SK-N-SH (cell line): ENCODE results near the gene MYO3A. TPM values are rescaled to one million over a fixed set of nuclear protein-coding genes. Genes with fewer than 3 reads are reported as not detected.
A peak's percentile ranks its signal among the peaks of the same experiment; 100 is the strongest.

Source experiments
- CTCF ChIA-PET: fragments of 300-600, 350-600 bp; formaldehyde crosslinking; extraction: SDS; loops from one replicate; lab custom pipeline; 2021; lab: Yijun Ruan, JAX
- POLR2A ChIA-PET: fragments of 350-600 bp; sonication (Branson Sonifier 250); formaldehyde crosslinking; extraction: SDS; loops from one replicate; lab custom pipeline; 2020; ENCODE audit warnings: antibody characterized with exemption, inconsistent platforms; lab: Yijun Ruan, JAX
- DNase-seq: peaks from one replicate; pipeline ENCODE4 v3.0.0; 2012
- H2AFZ ChIP-seq: fragments of 200-600 bp; sonication (generic); 2 replicates; pipeline ENCODE4 v1.8.1; 2016; ENCODE audit warnings: antibody characterized with exemption, mild to moderate bottlenecking, low read depth
- H3F3A ChIP-seq: fragments of 200-600 bp; sonication (generic); replicated peaks from 2 replicates; pipeline ENCODE3; 2016; ENCODE audit warnings: antibody characterized with exemption, mild to moderate bottlenecking; ENCODE audit not compliant: insufficient read depth
- H3K27ac ChIP-seq, 2 experiments: fragments of 200-500 bp in 1 of 2; fragments of 200-600 bp in 1 of 2; sonication (Bioruptor generic) in 1 of 2; sonication (generic), shearing (Covaris generic) in 1 of 2; 2 replicates each; pipeline versions ENCODE4 v1.5.1 to v1.6.1; 2014 to 2016; ENCODE audit warnings: low read depth in 2 of 2, inconsistent platforms in 1 of 2, low read length in 1 of 2, mild to moderate bottlenecking in 1 of 2, mixed read lengths in 1 of 2
- H3K27me3 ChIP-seq: fragments of 200-600 bp; sonication (generic), shearing (Covaris generic); 2 replicates; pipeline ENCODE4 v1.6.1; 2016; ENCODE audit warnings: mixed run types; ENCODE audit not compliant: insufficient read depth
- H3K36me3 ChIP-seq, 2 experiments: fragments of 200-500 bp in 1 of 2; fragments of 200-600 bp in 1 of 2; sonication (Bioruptor generic) in 1 of 2; sonication (generic) in 1 of 2; replicated peaks in 1 of 2; 2 replicates each; pipeline versions ENCODE3 to v1.5.1; 2014 to 2016; ENCODE audit warnings: low read length in 1 of 2, mild to moderate bottlenecking in 1 of 2; ENCODE audit not compliant: insufficient read depth in 2 of 2, control insufficient read depth in 1 of 2
- H3K4me1 ChIP-seq, 2 experiments: fragments of 200-500 bp in 1 of 2; fragments of 200-600 bp in 1 of 2; sonication (Bioruptor generic) in 1 of 2; sonication (generic), shearing (Covaris generic) in 1 of 2; 2 replicates each; pipeline versions ENCODE4 v1.5.1 to v1.6.1; 2014 to 2016; ENCODE audit warnings: low read depth in 1 of 2, low read length in 1 of 2, mixed run types in 1 of 2; ENCODE audit not compliant: insufficient read depth in 2 of 2, control insufficient read depth in 1 of 2
- H3K4me2 ChIP-seq: fragments of 200-600 bp; sonication (generic), shearing (Covaris generic); 2 replicates; pipeline ENCODE4 v1.6.1; 2017; ENCODE audit warnings: mixed run types
- H3K4me3 ChIP-seq, 2 experiments: fragments of 200-500 bp in 1 of 2; fragments of 200-600 bp in 1 of 2; sonication (Bioruptor generic) in 1 of 2; sonication (generic), shearing (Covaris generic) in 1 of 2; 2 replicates each; pipeline versions ENCODE4 v1.5.1 to v1.8.1; 2014 to 2016; ENCODE audit warnings: low read depth in 2 of 2, inconsistent platforms in 1 of 2, low read length in 1 of 2, mild to moderate bottlenecking in 1 of 2, mixed read lengths in 1 of 2, moderate library complexity in 1 of 2
- H3K79me2 ChIP-seq: fragments of 200-600 bp; sonication (generic); 2 replicates; pipeline ENCODE4 v1.8.1; 2017; ENCODE audit warnings: mild to moderate bottlenecking; ENCODE audit not compliant: insufficient read depth
- H3K9ac ChIP-seq: fragments of 200-600 bp; sonication (generic); 2 replicates; pipeline ENCODE4 v1.6.1; 2017; ENCODE audit warnings: mixed run types
- H3K9me2 ChIP-seq: fragments of 200-600 bp; sonication (generic); 2 replicates; pipeline ENCODE4 v1.6.1; 2017; ENCODE audit warnings: mixed run types
- H3K9me3 ChIP-seq: fragments of 200-600 bp; sonication (generic); 2 replicates; pipeline ENCODE4 v1.6.1; 2017; ENCODE audit warnings: mixed run types, mild to moderate bottlenecking, moderate library complexity
- H4K20me1 ChIP-seq: fragments of 200-600 bp; sonication (generic); 2 replicates; pipeline ENCODE4 v1.6.1; 2017; ENCODE audit warnings: mild to moderate bottlenecking, mixed run types; ENCODE audit not compliant: insufficient read depth
- CTCF ChIP-seq: fragments of 200-600 bp; sonication (generic); IDR thresholded peaks from 2 replicates; pipeline ENCODE4 v1.6.1; 2017; ENCODE audit warnings: antibody characterized with exemption, mild to moderate bottlenecking, moderate library complexity
- ELF1 ChIP-seq: IDR thresholded peaks from 2 replicates; pipeline ENCODE4 v1.4.0; 2012
- FOSL2 ChIP-seq: IDR thresholded peaks from 2 replicates; pipeline ENCODE4 v1.4.0; 2012; ENCODE audit warnings: low read depth, mild to moderate bottlenecking, moderate library complexity, borderline replicate concordance
- GABPA ChIP-seq: IDR thresholded peaks from 2 replicates; pipeline ENCODE4 v1.4.0; 2012; ENCODE audit warnings: low read depth, mild to moderate bottlenecking
- MAX ChIP-seq: IDR thresholded peaks from 2 replicates; pipeline ENCODE4 v1.4.0; 2012; ENCODE audit warnings: low read depth
- RCOR1 ChIP-seq: fragments of 150-350 bp; IDR thresholded peaks from 2 replicates; pipeline ENCODE4 v1.6.1; 2017; ENCODE audit warnings: antibody characterized with exemption, low read length
- RFX5 ChIP-seq: IDR thresholded peaks from 2 replicates; pipeline ENCODE4 v1.6.1; 2012; ENCODE audit warnings: mild to moderate bottlenecking, improper control_type of control experiment, low read length
- RXRA ChIP-seq: IDR thresholded peaks from 2 replicates; pipeline ENCODE4 v1.4.0; 2012; ENCODE audit warnings: low read depth, mild to moderate bottlenecking, borderline replicate concordance
- SIN3A ChIP-seq: IDR thresholded peaks from 2 replicates; pipeline ENCODE4 v1.6.1; 2012; ENCODE audit warnings: low read depth, mild to moderate bottlenecking, low read length, moderate library complexity, borderline replicate concordance
- SMC3 ChIP-seq: IDR thresholded peaks from 2 replicates; pipeline ENCODE4 v1.6.1; 2012; ENCODE audit warnings: low read depth, low read length, improper control_type of control experiment
- TAF1 ChIP-seq: IDR thresholded peaks from 2 replicates; pipeline ENCODE4 v1.6.1; 2012; ENCODE audit warnings: low read depth, mild to moderate bottlenecking, low read length, moderate library complexity, borderline replicate concordance
- TCF12 ChIP-seq: IDR thresholded peaks from 2 replicates; pipeline ENCODE4 v1.4.0; 2012
- WGBS: methylation state at CpG from one replicate; pipeline ENCODE4 v1.1.6; 2017; ENCODE audit warnings: low lambda C conversion rate; 5-methylcytosine and 5-hydroxymethylcytosine counted together
- polyA plus RNA-seq, 3 experiments: library from polyadenylated mRNA; depleted of rRNA; stranded (reverse); fragments of >200 nt; gene quantifications; 2 replicates each; pipeline ENCODE4 v1.2.3, GENCODE V29; 2012
- TF ChIP-seq, protein P1 (sequence below): IDR thresholded peaks from 2 replicates; pipeline ENCODE4 v1.4.0; 2012; ENCODE audit warnings: low read depth, borderline replicate concordance
- TF ChIP-seq, protein P2 (sequence below): IDR thresholded peaks from 2 replicates; pipeline ENCODE4 v1.6.1; 2012; ENCODE audit warnings: mild to moderate bottlenecking, low read depth, low read length, moderate library complexity
- TF ChIP-seq, protein P3 (sequence below): fragments of 150-350 bp; IDR thresholded peaks from 2 replicates; pipeline ENCODE4 v1.6.1; 2017; ENCODE audit warnings: antibody characterized with exemption, low read length, low read depth, borderline replicate concordance

MYO3A gene
- polyA plus RNA-seq, 1 of the 3 experiments (the other 2 are of a cell fraction): not detected

DNA sequence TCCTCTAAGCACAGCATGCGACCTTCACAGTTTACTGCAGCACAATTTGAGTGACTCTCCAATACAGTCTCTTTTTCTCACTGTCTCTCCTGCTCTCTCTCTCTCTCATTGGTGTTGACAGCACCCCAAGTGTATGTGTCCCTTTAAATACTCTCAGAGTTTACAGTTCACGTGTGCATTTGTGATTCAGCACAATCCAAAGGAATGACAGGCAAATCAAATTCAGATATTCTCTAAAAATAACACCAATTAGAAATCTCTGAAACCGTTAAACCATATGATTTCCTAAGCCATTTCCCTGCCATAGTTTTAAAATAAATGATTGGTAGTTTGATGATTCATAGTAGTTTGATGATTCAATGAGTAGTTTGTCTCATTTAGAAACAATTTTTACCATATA, 178.5 kb downstream of the MYO3A start:
- no peaks in the 10 kb centered on the region for H3F3A ChIP-seq
- no peak overlapping the region; a peak in 1 of 4 replicates for H3K27ac ChIP-seq
- H3K27me3 ChIP-seq: no peaks in the 10 kb centered on the region
- no peaks in the 10 kb centered on the region for H3K9me2 ChIP-seq
- H3K4me1 ChIP-seq: no peaks in the 10 kb centered on the region
- TF ChIP-seq, protein P1, sequence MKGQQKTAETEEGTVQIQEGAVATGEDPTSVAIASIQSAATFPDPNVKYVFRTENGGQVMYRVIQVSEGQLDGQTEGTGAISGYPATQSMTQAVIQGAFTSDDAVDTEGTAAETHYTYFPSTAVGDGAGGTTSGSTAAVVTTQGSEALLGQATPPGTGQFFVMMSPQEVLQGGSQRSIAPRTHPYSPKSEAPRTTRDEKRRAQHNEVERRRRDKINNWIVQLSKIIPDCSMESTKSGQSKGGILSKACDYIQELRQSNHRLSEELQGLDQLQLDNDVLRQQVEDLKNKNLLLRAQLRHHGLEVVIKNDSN: no peak
- no peak for TF ChIP-seq RCOR1
- no peak for TF ChIP-seq SMC3
- TF ChIP-seq FOSL2: no peak
- TF ChIP-seq, protein P2, sequence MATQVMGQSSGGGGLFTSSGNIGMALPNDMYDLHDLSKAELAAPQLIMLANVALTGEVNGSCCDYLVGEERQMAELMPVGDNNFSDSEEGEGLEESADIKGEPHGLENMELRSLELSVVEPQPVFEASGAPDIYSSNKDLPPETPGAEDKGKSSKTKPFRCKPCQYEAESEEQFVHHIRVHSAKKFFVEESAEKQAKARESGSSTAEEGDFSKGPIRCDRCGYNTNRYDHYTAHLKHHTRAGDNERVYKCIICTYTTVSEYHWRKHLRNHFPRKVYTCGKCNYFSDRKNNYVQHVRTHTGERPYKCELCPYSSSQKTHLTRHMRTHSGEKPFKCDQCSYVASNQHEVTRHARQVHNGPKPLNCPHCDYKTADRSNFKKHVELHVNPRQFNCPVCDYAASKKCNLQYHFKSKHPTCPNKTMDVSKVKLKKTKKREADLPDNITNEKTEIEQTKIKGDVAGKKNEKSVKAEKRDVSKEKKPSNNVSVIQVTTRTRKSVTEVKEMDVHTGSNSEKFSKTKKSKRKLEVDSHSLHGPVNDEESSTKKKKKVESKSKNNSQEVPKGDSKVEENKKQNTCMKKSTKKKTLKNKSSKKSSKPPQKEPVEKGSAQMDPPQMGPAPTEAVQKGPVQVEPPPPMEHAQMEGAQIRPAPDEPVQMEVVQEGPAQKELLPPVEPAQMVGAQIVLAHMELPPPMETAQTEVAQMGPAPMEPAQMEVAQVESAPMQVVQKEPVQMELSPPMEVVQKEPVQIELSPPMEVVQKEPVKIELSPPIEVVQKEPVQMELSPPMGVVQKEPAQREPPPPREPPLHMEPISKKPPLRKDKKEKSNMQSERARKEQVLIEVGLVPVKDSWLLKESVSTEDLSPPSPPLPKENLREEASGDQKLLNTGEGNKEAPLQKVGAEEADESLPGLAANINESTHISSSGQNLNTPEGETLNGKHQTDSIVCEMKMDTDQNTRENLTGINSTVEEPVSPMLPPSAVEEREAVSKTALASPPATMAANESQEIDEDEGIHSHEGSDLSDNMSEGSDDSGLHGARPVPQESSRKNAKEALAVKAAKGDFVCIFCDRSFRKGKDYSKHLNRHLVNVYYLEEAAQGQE: no peak
- TF ChIP-seq, protein P3, sequence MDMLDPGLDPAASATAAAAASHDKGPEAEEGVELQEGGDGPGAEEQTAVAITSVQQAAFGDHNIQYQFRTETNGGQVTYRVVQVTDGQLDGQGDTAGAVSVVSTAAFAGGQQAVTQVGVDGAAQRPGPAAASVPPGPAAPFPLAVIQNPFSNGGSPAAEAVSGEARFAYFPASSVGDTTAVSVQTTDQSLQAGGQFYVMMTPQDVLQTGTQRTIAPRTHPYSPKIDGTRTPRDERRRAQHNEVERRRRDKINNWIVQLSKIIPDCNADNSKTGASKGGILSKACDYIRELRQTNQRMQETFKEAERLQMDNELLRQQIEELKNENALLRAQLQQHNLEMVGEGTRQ: no peak
- TF ChIP-seq RXRA: no peak
- no peak for TF ChIP-seq MAX
- TF ChIP-seq CTCF: no peak
- no peak for TF ChIP-seq GABPA
- no peak for TF ChIP-seq SIN3A
- no peak for TF ChIP-seq TCF12
- no peak for TF ChIP-seq RFX5
- TF ChIP-seq TAF1: no peak
- TF ChIP-seq ELF1: no peak
- no peak for DNase-seq
- 0 out of 2 replicates have a peak overlapping the region, but pooled peaks have one; percentile 5 for H3K4me2 ChIP-seq
- H3K36me3 ChIP-seq: no peaks in the 10 kb centered on the region
- POLR2A ChIA-PET: no interaction called here
- 1% methylated on average over 3 of the region's 3 CpGs for WGBS
- H3K9me3 ChIP-seq: no peaks in the 10 kb centered on the region
- H4K20me1 ChIP-seq: no peaks in the 10 kb centered on the region
- no peak overlapping the region for H3K4me3 ChIP-seq
- H2AFZ ChIP-seq: peak overlapping the region; percentile 79; the same call in 1 of the 2 replicates
- CTCF ChIA-PET: interaction anchor here (0.6 kb wide), 1 partner anchor 27 kb away, joined by 3 read pairs; no protein-coding TSS in a partner anchor
- no peak overlapping the region for H3K9ac ChIP-seq
- H3K79me2 ChIP-seq: no peaks in the 10 kb centered on the region
